ENCODE data around the gene STK40. TPM values are rescaled to one million over a fixed set of nuclear protein-coding genes. Genes with fewer than 3 reads are reported as not detected.

Gene STK40
- total and polyA plus RNA-seq, 9 of the 15 experiments (the other 6 are each of a cell fraction or from before 2014, with no cell fraction given) = 0.69 to 94.3 (median 39.1) TPM

DNA sequence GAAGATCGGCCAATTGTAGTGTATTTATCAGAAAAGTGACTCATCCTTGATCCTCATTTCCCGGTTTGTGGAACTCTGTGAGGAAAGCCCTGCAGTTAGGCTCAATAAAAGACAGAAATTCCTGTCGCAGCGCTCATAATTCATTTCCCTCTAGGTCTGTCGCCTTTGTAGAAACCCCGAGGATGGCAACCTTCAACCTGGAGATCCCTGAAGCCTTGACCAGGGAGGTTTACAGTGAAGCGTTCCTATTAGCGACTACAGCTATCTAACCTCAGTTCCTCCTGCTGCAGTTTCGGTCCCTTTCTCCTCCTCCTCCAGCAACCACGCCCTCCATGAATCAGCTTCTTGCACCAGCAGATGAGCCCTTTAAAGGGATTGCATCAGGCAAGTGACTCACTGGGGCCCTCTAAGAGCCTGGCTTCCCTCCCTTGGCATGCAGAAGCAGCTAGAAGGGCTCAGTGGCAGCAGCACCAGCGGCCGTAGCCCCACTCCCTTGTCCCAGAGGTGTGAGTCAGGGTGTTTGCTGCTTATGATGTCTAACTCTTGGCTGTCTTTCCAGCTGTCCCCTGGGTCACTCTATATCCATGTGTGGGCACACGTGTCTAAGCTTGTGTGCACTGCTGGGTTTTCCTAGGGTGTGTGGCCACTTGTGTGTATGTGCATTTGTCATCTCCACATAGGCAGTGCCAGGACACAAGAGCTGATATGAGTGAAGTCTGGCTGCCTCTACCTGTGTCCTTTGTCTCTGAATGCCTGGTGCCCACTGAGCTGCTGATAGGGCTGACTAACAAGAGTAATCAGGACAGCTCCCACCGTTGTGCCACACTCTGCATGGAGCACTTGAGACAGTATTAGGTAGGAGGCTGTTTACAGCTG, 779 bp upstream of the STK40 start (continued):
- TF ChIP-seq EWSR1 (IDR thresholded peaks at IDR 0.05; ENCODE audit: borderline replicate concordance, low read depth, partially characterized antibody) (no peak), E2F8 (IDR thresholded peaks at IDR 0.05; ENCODE audit: low read depth, partially characterized antibody) (no peak), FOXJ3 (CRISPR knock-in tag; IDR thresholded peaks at IDR 0.05) (no peak), PPARD (CRISPR knock-in tag; IDR thresholded peaks at IDR 0.05) (no peak), YY1 (IDR thresholded peaks at IDR 0.05; ENCODE audit: borderline replicate concordance in 1 of 3, control insufficient read depth in 1 of 3, extremely low read depth in 1 of 3, insufficient read depth in 3 of 3, insufficient read length in 1 of 3, insufficient replicate concordance in 2 of 3, low read depth in 1 of 3, low read length in 2 of 3) (peak in 2 of 3 experiments; percentile 52 to 86), ZNF778 (CRISPR knock-in tag; IDR thresholded peaks at IDR 0.05) (no peak), ZNF24 (IDR thresholded peaks at IDR 0.05) (peak; percentile 62), ZNF146 (CRISPR knock-in tag; IDR thresholded peaks at IDR 0.05; ENCODE audit: unreplicated experiment) (no peak), NFYB (IDR thresholded peaks at IDR 0.05; ENCODE audit: extremely low read depth, insufficient read length) (no peak), ASH1L (IDR thresholded peaks at IDR 0.05; ENCODE audit: borderline replicate concordance, low read depth, partially characterized antibody) (no peak), ZSCAN32 (CRISPR knock-in tag; IDR thresholded peaks at IDR 0.05) (peak; percentile 98), MEF2D (tag; conservative IDR thresholded peaks at IDR 0.05; ENCODE audit: low read depth) (peak; percentile 76), ATF6 (CRISPR knock-in tag; IDR thresholded peaks at IDR 0.05) (peak; percentile 86), ZNF785 (CRISPR knock-in tag; IDR thresholded peaks at IDR 0.05) (no peak), CBX5 (IDR thresholded peaks at IDR 0.05; ENCODE audit: borderline replicate concordance, low read depth) (no peak), DDX20 (tag; IDR thresholded peaks at IDR 0.05; ENCODE audit: low read depth) (0 out of 2 replicates have a peak, but pooled peaks have one; percentile 50), CHD4 (IDR thresholded peaks at IDR 0.05; ENCODE audit: insufficient read depth, insufficient replicate concordance, low read depth, low read length, poor library complexity, severe bottlenecking) (no peak), ATF2 (CRISPR knock-in tag; IDR thresholded peaks at IDR 0.05) (no peak), CHD2 (IDR thresholded peaks at IDR 0.05; ENCODE audit: low read depth, low read length) (no peak), NCOA2 (IDR thresholded peaks at IDR 0.05; ENCODE audit: partially characterized antibody in 2 of 2) (no peak), SNRNP70 (optimal IDR thresholded peaks at IDR 0.05; ENCODE audit: low read depth, low read length) (peak; percentile 70)
